Activated T-cell treated with anti-CD3 and anti-CD28 coated beads, Interleukin-2, amount 50 U/mL, for 48 hours (primary cell): ENCODE data around the gene DENND2A.
"Not testable (repeated sequence)": the region's sequence is repeated elsewhere in the genome, so short reads cannot be mapped to it uniquely, and the experiment has no call there.

Experiments
- DNase-seq, 2 experiments: peaks; one replicate each; pipeline ENCODE4 v3.0.0-alpha.2; 2020

Gene DENND2A

GRCh38 chr7:140539461-140539860 lies 101.2 kb downstream of the DENND2A start:
- DNase-seq: no peak

GRCh38 chr7:140537750-140538482 lies 102.7 kb downstream of the DENND2A start:
- no peak for DNase-seq

GRCh38 chr7:140534743-140535142 lies 105.9 kb downstream of the DENND2A start:
- DNase-seq: no peak

GRCh38 chr7:140533394-140533872 lies 107.2 kb downstream of the DENND2A start:
- DNase-seq: no peak

- not testable (repeated sequence) for DNase-seq
Measured at GRCh38 chr7:140529428-140529827, 111.2 kb downstream of the DENND2A start.

- no peak for DNase-seq
Measured at GRCh38 chr7:140526787-140527664, 113.6 kb downstream of the DENND2A start.

- no peak for DNase-seq
Measured at GRCh38 chr7:140526214-140526613, 114.4 kb downstream of the DENND2A start.

GRCh38 chr7:140525743-140526142 lies 114.9 kb downstream of the DENND2A start:
- peak; percentile 51 to 63 for DNase-seq

- no peak for DNase-seq
Measured at GRCh38 chr7:140521421-140521820, 119.2 kb downstream of the DENND2A start.

- no peak for DNase-seq
Measured at GRCh38 chr7:140519007-140519399, 121.6 kb downstream of the DENND2A start.

GRCh38 chr7:140518370-140519006 lies 122.1 kb downstream of the DENND2A start:
- DNase-seq: no peak

- peak; percentile 83 to 84 for DNase-seq
Measured at GRCh38 chr7:140517546-140518369, 122.9 kb downstream of the DENND2A start.

GRCh38 chr7:140512317-140513000 lies 128.2 kb downstream of the DENND2A start:
- DNase-seq: no peak

- DNase-seq: no peak
Measured at GRCh38 chr7:140509789-140510188, 130.8 kb downstream of the DENND2A start.

- DNase-seq: not testable (repeated sequence)
Measured at GRCh38 chr7:140507556-140507955, 133.1 kb downstream of the DENND2A start.

GRCh38 chr7:140506788-140507464 lies 133.7 kb downstream of the DENND2A start:
- DNase-seq: no peak

GRCh38 chr7:140501966-140502365 lies 138.6 kb downstream of the DENND2A start:
- no peak for DNase-seq

GRCh38 chr7:140497807-140498206 lies 142.8 kb downstream of the DENND2A start:
- DNase-seq: not testable (repeated sequence)

- no peak for DNase-seq
Measured at GRCh38 chr7:140497241-140497769, 143.3 kb downstream of the DENND2A start.

GRCh38 chr7:140495514-140496097 lies 145.0 kb downstream of the DENND2A start:
- DNase-seq: no peak
